Glomerular visceral epithelial cell (primary cell): ENCODE results near the gene PM20D1.
"Not testable (repeated sequence)": the region's sequence is repeated elsewhere in the genome, so short reads cannot be mapped to it uniquely, and the experiment has no call there.

ENCODE experiments used
- DNase-seq: peaks from one replicate; pipeline ENCODE4 v3.0.0-alpha.2; 2016; ENCODE audit errors: extremely low spot score

Gene PM20D1

DNA sequence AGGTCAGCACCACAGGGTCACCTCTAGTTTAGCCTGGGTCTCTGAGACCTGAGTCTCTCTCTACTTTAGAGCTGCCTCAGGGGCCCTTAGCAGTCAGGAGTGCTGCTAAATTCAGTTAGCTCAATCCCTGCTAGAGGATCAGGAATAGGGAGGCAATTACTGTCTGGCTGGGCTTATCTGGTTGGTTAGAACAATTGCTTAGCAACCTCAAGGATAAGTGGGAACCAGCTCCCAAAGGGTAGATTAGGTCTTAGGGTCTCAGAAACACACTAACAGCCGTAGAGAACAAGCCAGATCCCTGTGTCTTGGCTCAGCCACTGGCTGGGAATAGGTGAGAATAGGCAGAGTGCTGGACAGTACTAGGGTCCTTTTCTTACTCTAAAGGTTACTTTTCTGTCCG is 7.7 kb downstream of the PM20D1 start:
- DNase-seq, result no peak

DNA sequence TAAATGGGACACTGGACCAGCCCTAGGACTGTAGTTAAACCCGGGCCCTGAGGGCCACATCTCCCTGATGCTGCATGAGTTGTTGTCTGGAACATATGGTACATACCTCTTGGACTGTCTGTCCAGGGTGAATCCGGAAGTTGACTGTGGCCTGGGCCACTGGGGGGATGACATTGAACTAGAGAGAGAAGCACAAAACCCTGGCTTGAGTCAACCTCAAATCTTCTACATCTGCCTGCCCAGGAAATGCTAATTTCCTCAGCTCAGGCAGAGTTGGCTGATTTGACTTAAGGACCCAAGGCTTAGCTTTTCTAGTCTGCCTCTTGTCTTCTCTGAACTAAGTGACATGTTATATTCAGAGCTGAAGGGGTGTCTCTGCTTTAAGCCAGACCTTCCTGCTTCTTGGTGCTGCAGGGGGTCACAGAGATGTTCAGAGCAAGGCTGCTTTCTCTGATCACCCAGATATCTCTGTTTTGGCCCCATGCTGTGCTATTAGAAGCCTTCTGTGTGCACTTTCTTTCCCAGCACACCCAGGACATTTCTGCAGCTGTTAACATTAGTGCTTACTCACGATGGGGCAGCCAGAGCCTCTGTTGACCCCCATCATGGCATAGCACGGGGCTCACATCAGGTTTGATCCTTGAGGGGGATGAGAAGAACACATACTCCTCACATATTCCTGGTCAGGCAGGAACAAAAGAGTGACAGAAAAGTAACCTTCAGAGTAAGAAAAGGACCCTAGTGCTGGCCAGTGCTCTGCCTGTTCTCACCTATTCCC is 9.6 kb downstream of the PM20D1 start:
- DNase-seq, result no peak

DNA sequence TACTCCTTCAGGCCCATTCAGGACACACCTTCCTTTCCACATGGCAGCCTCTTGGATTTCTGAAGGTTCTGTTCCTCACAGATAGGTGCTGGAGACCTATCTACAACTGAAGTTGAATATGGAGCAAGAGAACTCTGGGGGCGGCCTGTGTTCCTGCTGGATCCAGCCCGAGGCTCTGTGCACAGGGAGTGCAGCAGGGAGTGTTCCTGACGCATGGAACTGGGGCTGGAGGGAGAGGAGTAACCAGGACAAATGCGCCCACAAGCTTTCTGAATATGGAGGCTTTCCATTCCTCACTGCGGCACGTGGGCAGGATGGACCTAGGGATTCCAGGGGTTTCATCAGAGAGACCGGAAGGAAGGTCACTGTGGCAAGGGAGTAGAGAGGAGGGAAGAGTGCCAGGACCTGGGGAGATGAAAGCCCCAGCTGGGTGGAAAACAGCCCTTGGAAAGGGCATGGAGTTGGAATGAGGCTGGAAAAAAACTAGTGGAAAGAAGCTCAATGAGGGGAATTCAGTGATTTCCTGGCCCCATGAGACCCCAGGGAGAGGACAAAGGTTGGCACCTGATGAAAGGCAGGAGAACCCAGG is 12.5 kb downstream of the PM20D1 start:
- DNase-seq, result no peak

DNA sequence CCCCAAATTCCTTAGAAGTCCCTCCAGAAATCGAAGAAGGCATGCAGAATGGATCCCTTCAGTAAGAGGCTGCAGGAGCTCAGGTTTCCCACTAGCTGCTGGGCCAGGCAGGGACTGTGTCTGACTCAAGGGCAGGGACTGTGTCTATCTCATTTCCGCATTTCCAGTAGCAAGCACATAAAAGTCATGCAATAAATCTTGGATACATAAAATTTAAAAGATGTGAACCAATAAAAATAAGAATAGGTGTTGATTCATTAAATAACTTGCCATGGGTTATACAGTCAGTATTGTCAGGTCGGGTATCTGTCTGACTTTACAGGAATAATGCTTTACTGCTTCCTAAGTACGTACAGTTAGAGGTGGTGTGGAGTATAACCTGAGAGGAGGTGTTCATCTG is 15.2 kb downstream of the PM20D1 start:
- no peak for DNase-seq

DNA sequence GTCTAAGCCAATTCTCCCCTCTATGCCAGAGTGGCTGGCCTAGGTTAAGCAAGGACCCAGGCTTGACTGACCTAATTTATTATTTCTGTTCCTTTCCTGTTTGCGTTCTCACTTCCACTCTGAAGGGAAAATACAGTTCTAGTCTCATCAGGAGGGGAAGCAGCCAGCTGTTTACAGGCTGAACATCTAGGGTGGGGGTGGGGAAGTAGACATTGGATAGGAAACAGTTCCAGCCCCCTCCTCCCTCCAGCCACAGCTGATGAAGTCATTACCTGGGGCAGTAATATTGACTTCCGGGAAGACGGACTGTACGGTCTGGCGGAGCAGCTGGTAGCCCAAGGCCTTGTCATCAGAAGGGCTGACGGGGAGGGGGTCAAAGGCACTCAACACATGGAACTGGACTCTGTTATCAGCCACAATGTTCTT is 17.6 kb downstream of the PM20D1 start:
- no peak for DNase-seq

DNA sequence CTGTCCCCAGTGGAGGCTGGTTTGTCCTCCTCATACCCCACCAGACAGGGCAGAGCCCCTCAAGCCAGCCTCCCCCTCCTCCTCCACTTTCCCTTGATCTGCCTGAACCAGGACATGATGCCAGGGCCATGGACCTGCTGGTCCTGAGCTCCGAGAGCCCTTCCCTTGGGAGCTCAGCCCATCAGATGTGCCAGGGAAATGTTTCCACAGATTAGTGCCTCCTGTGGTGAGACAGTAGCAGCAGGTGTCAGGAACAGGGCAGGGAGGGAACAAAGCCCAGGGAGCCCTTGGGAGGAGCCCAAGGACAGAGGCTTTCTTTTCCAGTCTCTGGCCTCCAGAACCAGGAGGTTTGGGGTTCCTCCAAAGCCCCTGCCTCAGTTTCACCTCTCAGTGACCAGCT is 22.3 kb downstream of the PM20D1 start:
- no peak for DNase-seq

DNA sequence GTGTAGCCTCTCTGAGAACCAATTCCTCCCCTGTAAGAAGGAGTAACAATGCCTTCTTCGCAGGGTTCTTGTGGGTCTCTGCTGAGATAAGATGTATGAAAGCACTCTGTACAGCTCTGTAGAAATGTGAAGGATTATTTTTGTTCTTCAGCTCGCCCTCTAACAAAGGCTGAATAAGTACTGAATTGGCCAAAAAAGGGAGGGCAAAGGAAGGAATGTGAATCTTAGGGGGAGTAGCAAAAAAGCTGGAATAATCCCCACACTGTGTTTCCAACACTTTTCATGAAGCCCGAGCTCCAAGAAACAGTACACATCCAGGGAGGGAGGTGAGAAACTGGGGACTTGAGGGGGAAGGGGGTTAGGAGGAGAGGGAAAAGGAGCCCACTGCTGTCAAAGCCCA is 22.9 kb downstream of the PM20D1 start:
- no peak for DNase-seq

DNA sequence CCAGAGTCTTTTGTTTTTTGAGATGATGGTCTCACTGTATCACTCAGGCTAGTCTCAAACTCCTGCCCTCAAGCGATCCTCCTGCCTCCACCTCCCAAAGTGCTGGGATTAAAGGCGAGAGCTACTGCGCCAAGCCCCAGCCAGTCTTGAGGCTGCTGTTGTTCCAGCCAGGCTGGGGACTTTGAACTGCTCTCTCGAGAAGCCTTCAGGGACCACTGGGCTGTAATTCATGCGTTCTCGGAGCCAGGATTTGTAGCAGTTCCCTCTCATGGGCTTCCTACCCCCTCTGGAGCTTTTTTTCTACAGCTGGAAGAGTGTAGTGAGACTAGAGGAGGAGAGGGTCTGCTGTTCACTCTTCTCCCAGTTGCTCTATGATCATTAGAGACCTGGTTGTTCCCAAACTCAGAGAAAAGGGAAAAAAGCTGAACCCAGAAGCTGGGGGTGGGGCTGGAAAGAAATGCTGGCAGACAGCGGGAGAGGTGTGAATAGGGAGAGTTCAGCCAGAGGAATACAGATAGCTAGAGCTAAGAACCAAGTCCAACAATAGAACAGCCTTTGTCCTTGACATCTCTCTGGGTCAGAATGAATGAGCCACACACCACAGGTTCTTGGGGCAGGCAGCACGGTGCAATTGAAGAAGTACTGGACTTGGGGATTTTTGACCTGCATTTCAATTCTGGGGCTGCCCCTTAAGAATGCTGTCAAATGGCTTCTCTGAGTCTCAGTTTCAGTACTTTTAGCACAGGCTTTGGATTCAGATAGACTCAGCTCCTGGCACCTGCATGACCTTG is 23.7 kb downstream of the PM20D1 start:
- no peak for DNase-seq

DNA sequence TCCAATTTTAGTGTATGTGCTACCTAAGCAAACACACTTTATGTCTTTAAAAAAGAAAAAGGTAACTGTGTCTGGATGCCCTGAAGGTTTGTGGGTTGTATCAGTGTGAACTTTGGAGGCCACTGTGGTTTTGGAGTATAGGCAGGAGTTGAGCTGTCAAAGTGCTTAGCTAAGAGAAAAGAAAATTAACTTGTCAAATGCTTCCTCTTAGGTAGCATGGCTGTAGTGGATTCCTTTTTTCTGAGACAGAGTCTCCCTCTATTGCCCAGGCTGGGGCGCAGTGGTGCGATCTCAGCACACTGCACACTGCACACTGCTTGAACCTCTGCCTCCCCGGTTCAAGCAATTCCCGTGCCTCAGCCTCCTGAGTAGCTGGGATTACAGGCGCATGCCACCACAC is 25.8 kb downstream of the PM20D1 start:
- DNase-seq, result no peak

DNA sequence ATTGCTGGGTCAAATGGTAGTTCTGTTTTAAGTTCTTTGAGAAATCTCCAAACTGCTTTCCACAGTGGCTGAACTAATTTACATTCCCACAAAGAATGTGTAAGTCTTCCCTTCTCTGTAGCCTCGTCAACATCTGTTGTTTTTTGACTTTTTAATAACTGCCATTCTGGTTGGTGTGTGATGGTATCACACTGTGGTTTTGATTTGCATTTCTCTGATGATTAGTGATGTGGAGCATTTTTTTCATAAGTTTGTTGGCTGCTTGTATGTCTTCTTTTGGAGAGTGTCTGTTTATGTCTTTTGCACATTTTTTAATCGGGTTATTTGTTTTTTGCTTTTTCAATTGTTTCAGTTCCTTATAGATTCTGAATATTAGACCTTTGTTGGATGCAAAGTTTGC is 26.7 kb downstream of the PM20D1 start:
- not testable (repeated sequence) for DNase-seq

DNA sequence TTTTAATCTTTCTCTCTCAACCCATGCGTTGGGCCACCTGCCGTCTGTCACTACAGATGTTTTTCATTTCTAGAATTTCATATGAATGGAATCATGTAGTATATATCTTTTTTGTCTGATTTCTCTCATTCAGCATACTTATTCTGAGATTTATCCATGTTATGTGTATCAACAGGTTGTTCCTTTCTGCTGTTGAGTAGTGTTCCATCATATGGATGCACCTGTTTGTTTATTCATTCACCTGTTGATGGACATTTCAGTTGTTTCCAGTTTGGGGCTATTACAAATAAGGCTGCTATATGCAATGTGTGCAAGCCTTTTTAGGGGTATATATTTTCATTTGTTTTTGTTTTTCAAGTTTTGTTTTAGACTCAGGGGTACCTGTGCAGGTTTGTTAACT is 27.5 kb downstream of the PM20D1 start:
- no peak for DNase-seq

DNA sequence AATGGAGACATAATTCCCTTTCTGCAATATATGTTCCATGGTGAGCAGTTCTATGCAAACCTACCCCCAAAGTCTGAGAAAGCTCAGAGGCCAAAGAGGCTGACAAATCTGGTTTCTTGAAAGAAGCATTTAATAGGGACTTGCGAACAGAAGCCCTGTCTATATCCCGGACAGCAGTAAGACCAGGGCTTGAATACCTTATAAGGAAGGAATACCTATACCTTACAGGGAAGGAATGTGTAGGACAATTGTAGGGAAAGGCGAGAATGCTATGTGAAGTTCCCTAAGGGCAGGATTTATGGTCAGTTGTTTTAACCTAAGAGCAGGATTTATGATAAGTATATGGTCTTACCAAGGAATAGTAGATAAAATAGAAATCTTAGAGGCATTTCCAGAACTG is 31.9 kb downstream of the PM20D1 start:
- no peak for DNase-seq

DNA sequence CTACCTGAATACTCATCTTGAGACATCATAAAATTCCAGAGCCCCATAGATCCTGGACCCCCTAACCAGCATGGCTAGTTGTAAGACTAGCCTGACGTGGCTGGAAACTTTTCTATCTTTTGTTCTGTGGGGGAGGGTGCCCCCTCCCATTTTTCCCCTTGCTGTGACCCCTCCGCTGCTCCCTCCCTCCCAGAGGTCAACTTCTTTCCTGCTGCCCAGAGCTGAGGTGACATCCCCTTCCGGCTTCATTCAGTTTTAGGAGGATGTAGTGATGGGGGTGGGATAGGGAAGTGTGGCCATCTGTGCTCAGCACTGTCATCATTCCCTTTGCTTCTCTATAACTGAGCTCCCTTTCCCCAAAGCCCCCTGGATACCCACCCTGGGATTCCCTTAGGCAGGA is 32.6 kb downstream of the PM20D1 start:
- DNase-seq, result no peak

DNA sequence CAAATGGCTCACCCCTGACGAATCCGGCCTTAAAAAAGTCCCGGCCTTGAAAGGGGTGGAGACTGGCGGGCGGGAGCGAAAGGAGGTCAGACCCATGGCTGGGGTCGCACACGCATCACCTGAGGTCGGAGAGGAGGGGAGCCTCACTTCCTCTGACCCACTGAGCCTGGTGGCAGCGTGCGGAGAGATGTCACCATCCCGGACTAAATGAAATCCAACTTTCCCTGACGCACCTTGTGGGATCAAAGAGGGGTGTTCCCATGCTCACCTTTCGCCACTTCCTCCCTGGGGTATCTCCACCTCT is 36.2 kb downstream of the PM20D1 start:
- no peak for DNase-seq

DNA sequence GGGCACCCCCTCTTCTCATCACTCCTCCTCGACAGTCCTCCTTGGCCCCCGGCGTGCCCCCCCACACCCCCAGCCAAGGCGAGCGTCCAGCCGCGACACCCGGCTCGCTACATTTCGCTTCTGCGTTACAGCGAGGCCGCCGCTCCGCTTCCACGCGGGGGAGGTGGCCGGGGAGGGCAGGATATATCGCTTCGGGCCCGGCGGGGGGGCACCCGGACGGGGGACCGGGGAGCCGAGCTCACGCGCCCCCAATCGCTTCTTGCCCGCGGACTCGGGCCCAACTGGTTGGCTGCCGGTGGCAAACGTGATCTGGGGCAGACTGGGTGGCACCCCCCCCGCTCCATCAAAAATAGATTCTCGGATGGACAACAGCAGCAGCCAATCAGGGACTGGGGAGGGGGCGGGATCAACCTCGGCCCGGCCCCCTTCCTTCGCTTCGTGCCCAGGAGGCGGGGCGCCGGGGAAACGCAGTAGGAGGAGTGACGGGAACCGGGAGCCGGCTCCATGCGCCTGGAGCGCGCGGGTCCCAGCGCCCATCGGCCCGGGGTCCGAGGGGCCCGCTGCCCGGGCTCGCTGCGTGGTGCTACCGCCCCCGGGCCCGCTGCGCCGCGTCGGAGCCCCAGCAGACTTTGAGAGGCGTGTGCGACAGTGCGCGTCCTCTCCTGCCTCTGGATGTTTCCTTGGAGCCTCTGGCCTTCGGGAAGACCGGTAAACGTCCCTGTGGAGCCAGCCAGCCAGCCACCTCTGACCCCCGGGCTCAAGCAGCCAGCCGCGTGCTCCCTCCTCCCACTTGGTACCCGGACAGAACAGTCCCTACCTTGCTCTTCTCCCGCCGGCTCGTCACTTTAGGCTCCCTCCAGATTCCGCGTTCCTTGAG is 36.8 kb downstream of the PM20D1 start, which contains the start of gene SLC41A1:
SLC41A1 (minus strand) TSS at position 321 of the 877 bp plus-strand sequence. CDS start 2,757 bp downstream, outside the sequence.
- DNase-seq, result peak; percentile 94

DNA sequence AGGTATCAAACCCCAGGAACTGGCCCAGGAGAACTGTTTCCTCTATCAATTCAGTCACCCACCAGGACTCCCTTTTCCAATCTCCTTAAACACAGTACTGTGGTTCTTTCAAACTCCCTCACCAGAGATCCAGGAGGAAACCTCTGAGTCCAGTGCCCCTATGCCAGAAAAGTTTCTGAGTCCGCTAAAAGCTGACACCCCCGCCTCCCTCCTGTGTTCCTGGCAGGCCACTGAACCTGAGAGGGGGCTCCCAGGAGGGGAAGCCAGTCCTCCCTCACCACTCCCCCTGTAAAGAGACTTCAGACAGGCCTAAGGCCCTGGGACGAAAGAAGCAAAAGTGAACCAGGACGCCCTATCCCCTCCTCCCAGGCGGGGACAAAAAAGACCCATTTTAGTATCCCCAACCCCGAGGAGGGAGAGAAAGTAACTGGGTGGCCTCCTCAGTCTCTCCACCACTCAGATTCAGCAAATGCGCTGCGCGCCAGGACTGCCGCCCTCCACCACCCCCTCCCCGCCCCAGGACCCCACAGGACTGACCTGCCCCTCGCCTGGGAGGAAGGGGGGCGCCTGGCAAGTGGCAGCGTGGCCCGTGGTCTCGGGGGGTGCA is 37.6 kb downstream of the PM20D1 start:
- peak; percentile 31 for DNase-seq

DNA sequence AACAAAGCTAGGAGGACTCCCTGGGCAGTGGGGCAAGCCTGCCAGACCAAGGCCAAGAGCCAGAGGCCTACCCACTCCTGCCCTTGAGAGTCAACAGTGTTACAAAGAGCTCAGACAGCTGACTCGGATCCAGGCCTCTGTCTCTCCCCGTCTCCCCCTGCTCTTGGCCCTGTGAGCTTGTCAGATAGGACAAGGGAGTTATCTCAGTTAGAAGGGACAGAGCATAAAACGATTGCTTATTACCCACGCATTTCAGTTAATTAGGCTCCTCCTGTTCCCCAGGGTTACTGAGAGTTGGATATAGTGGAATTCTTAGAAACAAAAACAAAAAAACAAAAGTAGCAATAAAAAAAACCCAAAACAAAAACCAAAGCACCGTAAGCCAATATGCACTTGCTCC is 38.3 kb downstream of the PM20D1 start:
- peak; percentile 16 for DNase-seq

DNA sequence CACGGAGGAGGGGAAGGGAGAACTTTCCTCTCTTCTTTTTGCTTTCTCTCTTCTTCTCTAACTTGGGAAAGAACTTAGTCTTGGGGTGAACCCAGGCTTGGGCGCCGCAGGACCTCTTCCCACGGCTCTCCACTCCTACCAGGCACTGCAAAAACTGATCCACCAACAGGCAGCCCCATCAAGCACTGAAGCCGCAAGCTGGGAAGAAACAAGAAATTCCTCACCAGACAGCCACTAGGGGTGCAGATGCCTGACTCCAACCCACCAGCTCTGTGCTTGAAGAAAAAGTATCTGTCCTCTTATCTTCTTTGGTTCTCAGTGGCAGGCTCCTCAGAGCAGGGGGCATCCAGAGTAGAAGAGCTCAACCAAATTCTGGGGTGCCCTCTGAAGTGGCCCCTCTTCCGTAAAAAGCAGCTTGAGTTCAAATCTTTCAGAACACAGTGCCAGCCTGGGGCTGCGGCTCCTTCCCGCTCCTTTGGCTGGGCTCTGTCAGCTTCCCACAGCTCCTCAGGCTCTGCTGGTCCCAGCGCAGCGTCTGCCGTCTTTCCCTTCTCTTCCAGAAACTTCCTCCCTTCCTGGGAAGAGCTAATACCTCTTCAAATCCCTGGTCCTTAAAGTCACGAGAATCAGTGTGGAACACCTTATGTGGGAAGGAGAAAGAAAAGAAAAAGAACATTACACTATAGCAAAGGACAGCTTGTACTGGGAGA is 39.3 kb downstream of the PM20D1 start:
- no peak for DNase-seq

DNA sequence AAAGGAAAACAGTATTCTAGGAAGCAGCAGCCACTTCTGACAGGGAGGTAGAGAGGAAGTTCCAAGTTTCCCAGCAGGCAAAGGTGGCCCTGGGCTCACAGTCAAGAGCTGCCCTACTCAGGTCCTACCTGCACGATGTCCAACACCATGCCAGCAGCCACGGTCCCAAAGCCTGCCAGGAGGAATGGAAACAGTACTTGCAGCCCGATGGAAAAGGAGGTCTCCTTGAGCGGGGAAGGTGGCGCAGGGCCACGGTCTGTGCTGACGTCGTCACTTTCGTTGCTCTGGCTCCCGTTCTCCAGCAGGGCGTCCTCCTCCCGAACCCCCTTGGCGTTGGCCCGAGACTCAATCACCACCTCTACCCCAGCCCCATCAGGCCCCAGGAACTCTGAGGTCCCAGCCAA is 40.0 kb downstream of the PM20D1 start:
- no peak for DNase-seq

DNA sequence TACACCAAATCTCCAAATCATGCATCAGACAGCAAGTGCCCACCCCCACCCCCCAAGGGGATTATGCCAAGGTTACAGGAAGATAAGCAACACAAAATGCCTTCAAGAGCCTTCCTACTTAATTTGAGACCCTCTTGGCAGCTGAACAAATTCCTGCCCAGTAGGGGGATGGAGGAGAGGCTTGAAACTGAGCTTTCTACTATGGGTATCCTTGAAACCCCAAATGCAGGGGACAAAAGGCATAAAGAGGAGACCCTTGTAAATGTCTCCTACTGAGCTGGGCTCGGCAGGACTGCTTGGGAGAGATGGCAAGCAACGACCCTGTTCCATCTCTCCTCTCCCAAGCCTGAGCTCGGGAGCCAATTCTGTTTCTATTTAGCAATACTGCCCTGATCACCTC is 40.5 kb downstream of the PM20D1 start:
- no peak for DNase-seq
